GM12892 (cell line): ENCODE results near the gene PCDHGA5.
"Not testable (repeated sequence)": the region's sequence is repeated elsewhere in the genome, so short reads cannot be mapped to it uniquely, and the experiment has no call there.

Experiments
- DNase-seq: peaks from one replicate; pipeline ENCODE4 v3.0.0; 2011; ENCODE audit not compliant: insufficient read length
- FAIRE-seq: peaks from 2 replicates; lab custom pipeline; 2011; peaks lifted over from hg19 to GRCh38; lab: Jason Lieb, UNC
- POLR2A ChIP-seq: IDR thresholded peaks from 2 replicates; pipeline ENCODE4 v1.6.1; 2011; ENCODE audit warnings: low read depth, low read length, control low read depth
- POLR2AphosphoS5 ChIP-seq: IDR thresholded peaks from 2 replicates; pipeline ENCODE4 v1.6.1; 2011; ENCODE audit warnings: low read depth, low read length, control low read depth
- TAF1 ChIP-seq: IDR thresholded peaks from 2 replicates; pipeline ENCODE4 v1.6.1; 2011; ENCODE audit warnings: low read depth, mild to moderate bottlenecking, control low read depth, low read length, borderline replicate concordance

Gene PCDHGA5

DNA sequence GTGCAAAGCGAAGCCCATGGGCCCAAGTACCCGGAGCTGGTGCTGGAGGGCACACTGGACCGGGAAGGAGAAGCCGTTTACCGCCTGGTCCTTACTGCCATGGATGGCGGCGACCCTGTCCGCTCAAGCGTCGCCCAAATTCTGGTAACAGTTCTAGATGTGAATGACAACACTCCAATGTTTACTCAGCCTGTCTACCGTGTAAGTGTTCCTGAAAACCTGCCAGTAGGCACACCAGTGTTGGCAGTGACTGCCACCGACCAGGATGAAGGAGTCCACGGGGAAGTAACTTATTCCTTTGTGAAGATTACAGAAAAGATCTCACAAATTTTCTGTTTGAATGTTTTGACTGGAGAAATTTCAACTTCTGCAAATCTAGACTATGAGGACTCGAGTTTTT lies 10.7 kb downstream of the PCDHGA5 start:
- TF ChIP-seq POLR2AphosphoS5 (no peak), TAF1 (no peak), POLR2A (no peak)
- DNase-seq: no peak
- FAIRE-seq: no peak

DNA sequence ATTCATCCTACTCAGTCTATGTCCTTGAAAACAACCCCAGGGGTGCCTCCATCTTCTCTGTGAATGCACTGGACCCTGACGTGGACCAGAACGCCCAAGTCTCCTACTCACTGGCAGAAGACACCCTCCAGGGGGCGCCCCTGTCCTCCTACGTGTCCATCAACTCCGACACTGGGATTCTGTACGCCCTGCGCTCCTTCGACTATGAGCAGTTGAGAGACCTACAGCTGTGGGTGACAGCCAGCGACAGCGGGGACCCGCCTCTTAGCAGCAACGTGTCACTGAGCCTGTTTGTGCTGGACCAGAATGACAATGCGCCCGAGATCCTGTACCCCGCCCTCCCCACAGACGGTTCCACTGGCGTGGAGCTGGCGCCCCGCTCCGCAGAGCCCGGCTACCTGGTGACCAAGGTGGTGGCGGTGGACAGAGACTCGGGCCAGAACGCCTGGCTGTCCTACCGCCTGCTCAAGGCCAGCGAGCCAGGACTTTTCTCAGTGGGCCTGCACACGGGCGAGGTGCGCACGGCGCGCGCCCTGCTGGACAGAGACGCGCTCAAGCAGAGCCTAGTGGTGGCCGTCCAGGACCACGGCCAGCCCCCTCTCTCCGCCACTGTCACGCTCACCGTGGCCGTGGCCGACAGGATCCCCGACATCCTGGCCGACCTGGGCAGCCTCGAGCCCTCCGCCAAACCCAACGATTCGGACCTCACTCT lies 11.6 kb downstream of the PCDHGA5 start:
- not testable (repeated sequence) for FAIRE-seq, DNase-seq

DNA sequence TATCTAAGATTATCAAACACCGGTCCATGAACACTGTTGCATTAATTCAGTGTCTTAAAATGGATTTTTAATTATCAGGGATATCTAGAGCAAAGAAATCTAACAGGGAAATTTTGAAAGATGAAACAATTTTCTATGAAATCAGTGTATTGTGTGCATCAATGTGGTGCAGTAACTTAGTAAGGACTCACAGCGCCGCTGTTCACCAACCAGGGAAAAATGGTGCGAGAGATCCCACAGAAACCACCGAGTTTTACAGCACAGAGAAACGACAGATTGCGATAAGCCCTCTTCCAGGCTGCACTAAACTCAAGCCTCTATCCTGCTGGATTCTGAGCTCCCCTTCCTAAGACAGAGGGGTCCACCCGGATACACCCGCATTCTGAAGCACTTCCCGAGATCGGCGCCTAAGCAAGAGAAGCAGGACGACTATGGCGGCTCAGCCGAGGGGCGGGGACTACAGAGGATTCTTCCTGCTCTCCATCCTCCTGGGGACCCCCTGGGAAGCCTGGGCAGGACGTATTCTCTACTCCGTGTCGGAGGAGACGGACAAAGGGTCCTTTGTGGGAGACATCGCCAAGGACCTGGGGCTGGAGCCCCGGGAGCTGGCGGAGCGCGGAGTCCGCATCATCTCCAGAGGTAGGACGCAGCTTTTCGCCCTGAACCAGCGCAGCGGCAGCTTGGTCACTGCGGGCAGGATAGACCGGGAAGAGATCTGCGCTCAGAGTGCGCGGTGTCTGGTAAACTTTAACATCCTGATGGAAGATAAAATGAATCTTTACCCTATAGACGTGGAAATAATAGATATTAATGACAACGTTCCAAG lies 18.7 kb downstream of the PCDHGA5 start, which contains the start of gene PCDHGA7:
Gene PCDHGA7, plus strand, starts transcription at position 274 of the 826 bp plus-strand sequence. Its CDS starts 158 bp downstream, at position 432.
- no peak for FAIRE-seq
- TF ChIP-seq POLR2A (no peak), TAF1 (no peak), POLR2AphosphoS5 (no peak)
- no peak for DNase-seq

DNA sequence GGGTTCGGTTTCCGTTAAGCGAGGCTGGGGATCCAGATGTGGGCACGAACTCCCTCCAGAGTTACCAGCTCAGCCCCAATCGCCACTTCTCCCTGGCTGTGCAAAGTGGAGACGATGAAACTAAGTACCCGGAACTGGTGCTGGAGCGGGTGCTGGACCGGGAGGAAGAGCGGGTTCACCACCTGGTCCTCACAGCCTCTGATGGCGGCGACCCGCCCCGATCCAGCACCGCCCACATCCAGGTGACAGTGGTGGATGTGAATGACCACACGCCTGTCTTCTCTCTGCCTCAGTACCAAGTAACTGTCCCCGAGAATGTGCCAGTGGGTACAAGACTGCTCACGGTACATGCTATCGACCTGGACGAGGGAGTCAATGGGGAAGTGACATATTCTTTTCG lies 19.4 kb downstream of the PCDHGA5 start:
- FAIRE-seq: no peak
- TF ChIP-seq POLR2A: no peak
- TF ChIP-seq POLR2AphosphoS5: no peak
- no peak for TF ChIP-seq TAF1
- DNase-seq: no peak

DNA sequence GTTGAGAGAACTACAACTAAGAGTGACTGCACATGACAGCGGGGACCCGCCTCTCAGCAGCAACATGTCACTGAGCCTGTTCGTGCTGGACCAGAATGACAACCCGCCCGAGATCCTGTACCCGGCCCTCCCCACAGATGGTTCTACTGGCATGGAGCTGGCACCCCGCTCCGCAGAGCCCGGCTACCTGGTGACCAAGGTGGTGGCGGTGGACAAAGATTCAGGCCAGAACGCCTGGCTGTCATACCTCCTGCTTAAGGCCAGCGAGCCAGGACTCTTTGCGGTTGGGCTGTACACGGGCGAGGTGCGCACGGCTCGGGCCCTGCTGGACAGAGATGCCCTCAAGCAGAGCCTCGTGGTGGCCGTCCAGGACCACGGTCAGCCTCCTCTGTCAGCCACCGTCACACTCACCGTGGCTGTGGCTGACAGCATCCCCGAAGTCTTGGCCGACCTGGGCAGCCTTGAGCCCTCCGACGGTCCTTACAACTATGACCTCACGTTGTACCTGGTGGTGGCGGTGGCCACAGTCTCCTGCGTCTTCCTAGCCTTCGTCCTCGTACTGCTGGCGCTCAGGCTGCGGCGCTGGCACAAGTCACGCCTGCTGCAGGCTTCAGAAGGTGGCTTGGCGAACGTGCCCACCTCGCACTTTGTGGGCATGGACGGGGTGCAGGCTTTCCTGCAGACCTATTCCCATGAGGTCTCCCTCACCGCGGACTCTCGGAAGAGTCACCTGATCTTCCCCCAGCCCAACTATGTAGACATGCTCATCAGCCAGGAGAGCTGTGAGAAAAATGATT lies 20.7 kb downstream of the PCDHGA5 start:
- DNase-seq (no peak), FAIRE-seq (no peak)

DNA sequence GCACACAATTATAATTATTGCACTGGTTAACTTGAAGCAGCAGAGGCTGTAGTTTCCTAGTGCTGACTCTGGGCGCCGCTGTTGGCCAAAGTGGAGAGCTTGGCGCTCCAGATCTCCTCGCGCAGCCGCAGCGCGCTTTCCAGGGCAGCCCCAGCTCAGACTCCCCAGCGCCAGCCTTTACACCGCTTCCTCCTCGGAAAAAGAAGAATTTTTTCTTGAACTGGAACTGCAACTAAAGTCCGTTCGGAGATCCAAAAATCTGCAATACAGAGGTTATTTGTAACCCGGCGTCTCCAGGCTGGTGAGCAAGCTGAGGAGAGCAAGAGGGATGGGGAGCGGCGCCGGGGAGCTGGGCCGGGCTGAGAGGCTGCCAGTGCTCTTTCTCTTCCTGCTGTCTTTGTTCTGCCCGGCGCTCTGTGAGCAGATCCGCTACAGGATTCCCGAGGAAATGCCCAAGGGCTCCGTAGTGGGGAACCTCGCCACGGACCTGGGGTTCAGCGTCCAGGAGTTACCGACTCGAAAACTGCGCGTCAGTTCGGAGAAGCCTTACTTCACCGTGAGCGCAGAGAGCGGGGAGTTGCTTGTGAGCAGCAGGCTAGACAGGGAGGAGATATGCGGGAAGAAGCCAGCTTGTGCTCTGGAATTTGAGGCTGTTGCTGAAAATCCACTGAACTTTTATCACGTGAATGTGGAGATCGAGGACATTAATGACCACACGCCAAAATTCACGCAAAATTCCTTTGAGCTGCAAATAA lies 23.8 kb downstream of the PCDHGA5 start, which contains the start of gene PCDHGB4:
Gene PCDHGB4, plus strand, starts transcription at position 142 of the 755 bp plus-strand sequence. Its CDS starts 187 bp downstream, at position 329.
- peak; percentile 82 for FAIRE-seq

More for the DNA sequence above, 20.7 kb downstream of the PCDHGA5 start:
- TF ChIP-seq POLR2AphosphoS5 (no peak), POLR2A (no peak), TAF1 (no peak)

DNA sequence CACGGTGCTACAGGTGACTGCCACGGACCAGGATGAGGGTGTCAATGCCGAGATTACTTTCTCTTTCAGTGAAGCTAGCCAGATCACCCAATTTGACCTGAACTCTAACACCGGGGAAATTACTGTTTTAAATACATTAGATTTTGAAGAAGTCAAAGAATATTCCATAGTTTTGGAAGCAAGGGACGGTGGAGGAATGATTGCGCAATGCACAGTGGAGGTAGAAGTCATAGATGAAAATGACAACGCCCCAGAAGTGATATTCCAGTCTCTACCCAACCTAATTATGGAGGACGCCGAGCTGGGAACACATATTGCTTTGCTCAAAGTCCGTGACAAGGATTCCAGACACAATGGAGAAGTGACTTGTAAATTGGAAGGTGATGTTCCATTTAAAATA lies 24.7 kb downstream of the PCDHGA5 start:
- no peak for TF ChIP-seq POLR2AphosphoS5
- TF ChIP-seq TAF1: no peak
- no peak for TF ChIP-seq POLR2A
- no peak for FAIRE-seq

More for the DNA sequence above, 23.8 kb downstream of the PCDHGA5 start, which contains the start of gene PCDHGB4:
- not testable (repeated sequence) for DNase-seq

DNA sequence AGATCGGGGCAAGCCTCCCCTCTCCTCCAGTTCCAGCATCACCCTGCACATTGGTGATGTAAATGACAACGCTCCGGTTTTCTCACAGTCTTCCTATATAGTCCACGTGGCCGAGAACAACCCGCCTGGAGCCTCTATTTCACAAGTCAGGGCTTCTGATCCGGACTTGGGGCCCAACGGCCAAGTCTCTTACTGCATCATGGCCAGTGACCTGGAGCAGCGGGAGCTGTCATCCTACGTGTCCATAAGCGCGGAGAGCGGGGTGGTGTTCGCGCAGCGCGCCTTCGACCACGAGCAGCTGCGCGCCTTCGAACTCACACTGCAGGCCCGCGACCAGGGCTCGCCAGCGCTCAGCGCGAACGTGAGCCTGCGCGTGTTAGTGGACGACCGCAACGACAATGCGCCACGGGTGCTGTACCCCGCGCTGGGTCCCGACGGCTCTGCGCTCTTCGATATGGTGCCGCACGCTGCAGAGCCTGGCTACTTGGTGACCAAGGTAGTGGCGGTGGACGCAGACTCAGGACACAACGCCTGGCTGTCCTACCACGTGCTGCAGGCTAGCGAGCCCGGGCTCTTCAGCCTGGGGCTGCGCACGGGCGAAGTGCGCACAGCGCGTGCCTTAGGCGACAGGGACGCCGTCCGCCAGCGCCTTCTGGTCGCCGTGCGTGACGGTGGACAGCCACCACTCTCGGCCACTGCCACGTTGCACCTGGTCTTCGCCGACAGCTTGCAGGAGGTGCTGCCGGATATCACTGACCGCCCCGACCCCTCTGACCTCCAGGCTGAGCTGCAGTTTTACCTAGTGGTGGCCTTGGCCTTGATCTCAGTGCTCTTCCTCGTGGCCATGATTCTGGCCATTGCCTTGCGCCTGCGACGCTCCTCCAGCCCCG lies 25.4 kb downstream of the PCDHGA5 start:
- no peak for DNase-seq
- no peak for FAIRE-seq
- TF ChIP-seq POLR2A: no peak
- no peak for TF ChIP-seq POLR2AphosphoS5
- TF ChIP-seq TAF1: no peak

More for the DNA sequence above, 24.7 kb downstream of the PCDHGA5 start:
- DNase-seq: no peak

DNA sequence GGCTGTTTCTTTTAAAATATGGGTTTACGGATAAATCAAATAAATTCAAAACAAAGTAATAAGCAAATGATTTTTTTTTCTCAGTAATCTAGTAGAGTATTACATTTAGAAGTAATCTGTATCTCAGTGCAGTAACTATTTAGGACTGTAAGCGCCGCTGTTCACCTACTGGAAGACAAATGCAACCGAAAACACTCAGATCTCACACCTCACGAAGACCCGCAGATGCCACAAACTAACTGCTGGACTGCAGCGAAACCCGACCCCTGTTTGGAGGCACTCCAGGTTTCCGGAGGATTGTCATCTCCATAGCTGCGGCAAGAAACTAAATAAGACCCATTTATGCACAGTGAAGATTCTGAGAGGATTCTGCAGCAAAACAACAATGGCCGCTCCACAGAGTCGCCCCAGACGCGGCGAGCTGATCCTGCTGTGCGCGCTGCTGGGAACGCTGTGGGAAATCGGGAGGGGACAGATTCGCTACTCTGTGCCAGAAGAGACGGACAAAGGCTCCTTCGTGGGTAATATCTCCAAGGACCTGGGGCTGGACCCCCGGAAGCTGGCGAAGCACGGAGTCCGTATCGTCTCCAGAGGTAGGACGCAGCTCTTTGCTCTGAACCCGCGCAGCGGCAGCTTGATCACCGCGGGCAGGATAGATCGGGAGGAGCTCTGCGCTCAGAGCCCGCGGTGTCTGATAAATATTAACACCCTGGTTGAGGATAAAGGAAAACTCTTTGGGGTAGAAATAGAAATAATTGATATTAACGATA lies 28.7 kb downstream of the PCDHGA5 start, which contains the start of gene PCDHGA8:
Gene PCDHGA8, plus strand, starts transcription at position 205 of the 770 bp plus-strand sequence. Its CDS starts 181 bp downstream, at position 386.
- no peak for FAIRE-seq
- DNase-seq: no peak

DNA sequence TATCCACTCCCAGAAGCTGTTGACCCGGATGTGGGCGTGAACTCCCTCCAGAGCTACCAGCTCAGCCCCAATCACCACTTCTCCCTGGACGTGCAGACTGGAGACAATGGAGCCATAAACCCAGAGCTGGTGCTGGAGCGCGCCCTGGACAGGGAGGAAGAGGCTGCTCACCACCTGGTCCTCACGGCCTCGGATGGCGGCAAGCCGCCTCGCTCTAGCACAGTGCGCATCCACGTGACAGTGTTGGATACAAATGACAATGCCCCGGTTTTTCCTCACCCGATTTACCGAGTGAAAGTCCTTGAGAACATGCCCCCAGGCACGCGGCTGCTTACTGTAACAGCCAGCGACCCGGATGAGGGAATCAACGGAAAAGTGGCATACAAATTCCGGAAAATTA lies 29.3 kb downstream of the PCDHGA5 start:
- TF ChIP-seq POLR2AphosphoS5 (no peak), POLR2A (no peak), TAF1 (no peak)
- DNase-seq: no peak
- FAIRE-seq: no peak

More for the DNA sequence above, 28.7 kb downstream of the PCDHGA5 start, which contains the start of gene PCDHGA8:
- TF ChIP-seq POLR2A: no peak

DNA sequence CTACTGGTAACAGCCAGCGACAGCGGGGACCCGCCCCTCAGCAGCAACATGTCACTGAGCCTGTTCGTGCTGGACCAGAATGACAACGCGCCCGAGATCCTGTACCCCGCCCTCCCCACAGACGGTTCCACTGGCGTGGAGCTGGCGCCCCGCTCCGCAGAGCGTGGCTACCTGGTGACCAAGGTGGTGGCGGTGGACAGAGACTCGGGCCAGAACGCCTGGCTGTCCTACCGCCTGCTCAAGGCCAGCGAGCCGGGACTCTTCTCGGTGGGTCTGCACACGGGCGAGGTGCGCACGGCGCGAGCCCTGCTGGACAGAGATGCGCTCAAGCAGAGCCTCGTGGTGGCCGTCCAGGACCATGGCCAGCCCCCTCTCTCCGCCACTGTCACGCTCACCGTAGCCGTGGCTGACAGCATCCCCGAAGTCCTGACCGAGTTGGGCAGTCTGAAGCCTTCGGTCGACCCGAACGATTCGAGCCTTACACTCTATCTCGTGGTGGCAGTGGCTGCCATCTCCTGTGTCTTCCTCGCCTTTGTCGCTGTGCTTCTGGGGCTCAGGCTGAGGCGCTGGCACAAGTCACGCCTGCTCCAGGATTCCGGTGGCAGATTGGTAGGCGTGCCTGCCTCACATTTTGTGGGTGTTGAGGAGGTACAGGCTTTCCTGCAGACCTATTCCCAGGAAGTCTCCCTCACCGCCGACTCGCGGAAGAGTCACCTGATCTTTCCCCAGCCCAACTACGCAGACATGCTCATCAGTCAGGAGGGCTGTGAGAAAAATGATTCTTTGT lies 30.6 kb downstream of the PCDHGA5 start:
- FAIRE-seq, DNase-seq: not testable (repeated sequence)

DNA sequence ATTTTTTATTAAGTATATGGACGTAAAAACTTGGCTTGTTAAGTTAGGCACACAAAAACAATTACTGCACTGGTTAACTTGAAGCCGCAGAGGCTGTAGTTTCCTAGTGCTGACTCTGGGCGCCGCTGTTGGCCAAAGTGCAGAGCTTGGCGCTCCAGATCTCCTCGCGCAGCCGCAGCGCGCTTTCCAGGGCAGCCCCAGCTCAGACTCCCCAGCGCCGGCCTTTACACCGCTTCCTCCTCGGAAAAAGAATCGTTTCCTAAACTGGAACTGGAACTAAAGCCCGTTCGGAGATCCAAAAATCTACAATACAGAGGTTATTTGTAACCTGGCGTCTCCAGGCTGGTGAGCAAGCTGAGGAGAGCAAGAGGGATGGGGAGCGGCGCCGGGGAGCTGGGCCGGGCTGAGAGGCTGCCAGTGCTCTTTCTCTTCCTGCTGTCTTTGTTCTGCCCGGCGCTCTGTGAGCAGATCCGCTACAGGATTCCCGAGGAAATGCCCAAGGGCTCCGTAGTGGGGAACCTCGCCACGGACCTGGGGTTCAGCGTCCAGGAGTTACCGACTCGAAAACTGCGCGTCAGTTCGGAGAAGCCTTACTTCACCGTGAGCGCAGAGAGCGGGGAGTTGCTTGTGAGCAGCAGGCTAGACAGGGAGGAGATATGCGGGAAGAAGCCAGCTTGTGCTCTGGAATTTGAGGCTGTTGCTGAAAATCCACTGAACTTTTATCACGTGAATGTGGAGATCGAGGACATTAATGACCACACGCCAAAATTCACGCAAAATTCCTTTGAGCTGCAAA lies 34.0 kb downstream of the PCDHGA5 start, which contains the start of gene PCDHGB5:
Gene PCDHGB5, plus strand, starts transcription at position 192 of the 796 bp plus-strand sequence. Its CDS starts 181 bp downstream, at position 373.
- DNase-seq (peak; percentile 35), FAIRE-seq (peak; percentile 96)
